ENCODE measurements around the gene EHD4.

Gene EHD4

DNA sequence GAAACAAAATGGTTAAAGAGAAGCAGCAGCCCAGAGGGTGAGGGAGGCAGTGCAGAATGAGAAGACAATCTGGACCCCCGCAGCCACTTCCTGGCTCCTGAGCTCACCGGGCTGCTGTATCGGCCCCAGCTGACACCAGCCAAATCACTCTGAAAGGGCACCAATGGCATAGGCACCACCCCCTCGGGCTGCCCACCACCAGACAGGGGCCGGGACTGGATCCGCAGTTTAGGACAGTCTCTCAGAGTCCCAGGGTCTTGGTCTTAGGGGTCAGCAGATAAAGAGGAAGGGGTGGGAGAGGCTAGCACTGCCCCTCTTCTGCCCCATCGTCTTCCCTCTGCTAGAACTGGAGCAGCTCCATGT, 17.9 kb upstream of the EHD4 start:
- DNase-seq (ENCODE audit: insufficient read length, low spot score) (no peak), FAIRE-seq (no peak)
- TF ChIP-seq POLR2A (IDR thresholded peaks at IDR 0.05; ENCODE audit: low read depth, low read length) = no peak

DNA sequence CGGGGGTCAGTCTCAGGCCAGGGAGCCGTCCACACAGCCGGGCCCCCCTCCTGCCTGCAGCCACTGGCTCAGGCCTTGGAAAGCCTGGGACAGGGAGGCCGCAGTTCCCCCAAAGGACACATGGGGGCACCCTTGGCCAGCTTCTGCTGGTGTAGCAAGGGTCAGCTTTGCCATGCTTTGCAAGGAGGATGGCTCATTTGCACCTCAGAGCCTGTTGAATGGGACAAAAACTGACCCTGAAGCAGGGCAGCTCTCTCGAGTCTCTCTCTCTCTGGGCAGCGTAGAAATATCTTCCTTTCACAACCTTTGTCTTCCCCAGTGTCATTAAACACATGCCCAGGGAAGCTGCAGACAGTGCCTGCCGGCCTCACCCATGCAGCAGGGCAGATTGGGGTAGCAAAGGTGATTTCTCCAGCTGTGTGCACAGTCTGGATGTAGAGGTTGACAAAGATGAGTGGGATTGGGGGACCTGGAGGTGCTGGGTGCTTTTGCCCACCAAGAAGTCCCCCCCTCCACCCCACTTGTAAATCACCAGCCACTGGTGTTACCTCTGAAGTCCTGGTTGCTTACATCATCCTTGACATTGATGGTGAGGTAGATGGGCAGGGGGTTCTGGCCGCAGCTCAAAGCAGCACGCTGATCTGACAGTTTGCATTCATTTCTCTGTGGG, 17.4 kb upstream of the EHD4 start:
- DNase-seq (ENCODE audit: insufficient read length, low spot score) = peak; percentile 82
- TF ChIP-seq POLR2A (IDR thresholded peaks at IDR 0.05; ENCODE audit: low read depth, low read length) = no peak
- FAIRE-seq = no peak

DNA sequence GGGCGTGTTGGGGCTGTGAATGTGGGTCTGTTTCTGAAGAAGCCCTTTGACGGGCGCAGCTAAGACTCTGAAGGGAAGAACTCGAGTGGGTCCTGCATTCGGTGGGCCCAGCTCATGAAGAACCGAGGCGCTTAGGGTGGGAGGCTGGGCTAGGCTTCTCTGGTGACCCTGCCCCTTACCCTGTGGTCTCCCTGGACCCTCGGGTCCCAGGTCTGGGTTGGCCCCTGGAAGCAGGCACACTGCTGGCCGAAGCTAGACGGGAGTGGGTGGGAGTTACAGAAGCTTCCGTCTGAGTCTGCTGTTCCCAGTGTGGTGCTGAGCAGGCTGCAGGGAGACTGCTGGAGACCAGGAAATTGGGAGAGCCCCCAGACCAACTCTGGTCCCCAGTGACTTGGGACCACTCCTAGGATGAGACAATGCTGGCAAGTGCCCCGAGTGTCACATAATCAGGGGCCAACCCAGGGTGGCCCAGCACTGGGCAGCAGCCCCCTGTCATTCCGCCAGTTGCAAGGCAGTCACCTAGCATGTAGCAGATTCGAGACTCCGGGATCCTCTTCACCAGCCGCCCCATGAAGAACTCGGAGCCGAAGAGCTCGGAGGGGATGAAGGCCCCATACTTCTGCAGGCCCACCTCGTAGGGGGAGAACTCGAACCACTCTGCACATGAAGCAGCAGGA, 16.7 kb upstream of the EHD4 start:
- no peak for DNase-seq (ENCODE audit: insufficient read length, low spot score)
- TF ChIP-seq POLR2A (IDR thresholded peaks at IDR 0.05; ENCODE audit: low read depth, low read length) = no peak
- FAIRE-seq = no peak

- DNase-seq (ENCODE audit: insufficient read length, low spot score) (no peak), FAIRE-seq (no peak)
- TF ChIP-seq POLR2A (IDR thresholded peaks at IDR 0.05; ENCODE audit: low read depth, low read length) = no peak
These were observed 15.5 kb upstream of the EHD4 start for GRCh38 chr15:41987925-41988275.

- no peak for DNase-seq (ENCODE audit: insufficient read length, low spot score)
- no peak for TF ChIP-seq POLR2A (IDR thresholded peaks at IDR 0.05; ENCODE audit: low read depth, low read length)
- FAIRE-seq = no peak
These were observed 15.0 kb upstream of the EHD4 start for GRCh38 chr15:41987246-41987924.

DNA sequence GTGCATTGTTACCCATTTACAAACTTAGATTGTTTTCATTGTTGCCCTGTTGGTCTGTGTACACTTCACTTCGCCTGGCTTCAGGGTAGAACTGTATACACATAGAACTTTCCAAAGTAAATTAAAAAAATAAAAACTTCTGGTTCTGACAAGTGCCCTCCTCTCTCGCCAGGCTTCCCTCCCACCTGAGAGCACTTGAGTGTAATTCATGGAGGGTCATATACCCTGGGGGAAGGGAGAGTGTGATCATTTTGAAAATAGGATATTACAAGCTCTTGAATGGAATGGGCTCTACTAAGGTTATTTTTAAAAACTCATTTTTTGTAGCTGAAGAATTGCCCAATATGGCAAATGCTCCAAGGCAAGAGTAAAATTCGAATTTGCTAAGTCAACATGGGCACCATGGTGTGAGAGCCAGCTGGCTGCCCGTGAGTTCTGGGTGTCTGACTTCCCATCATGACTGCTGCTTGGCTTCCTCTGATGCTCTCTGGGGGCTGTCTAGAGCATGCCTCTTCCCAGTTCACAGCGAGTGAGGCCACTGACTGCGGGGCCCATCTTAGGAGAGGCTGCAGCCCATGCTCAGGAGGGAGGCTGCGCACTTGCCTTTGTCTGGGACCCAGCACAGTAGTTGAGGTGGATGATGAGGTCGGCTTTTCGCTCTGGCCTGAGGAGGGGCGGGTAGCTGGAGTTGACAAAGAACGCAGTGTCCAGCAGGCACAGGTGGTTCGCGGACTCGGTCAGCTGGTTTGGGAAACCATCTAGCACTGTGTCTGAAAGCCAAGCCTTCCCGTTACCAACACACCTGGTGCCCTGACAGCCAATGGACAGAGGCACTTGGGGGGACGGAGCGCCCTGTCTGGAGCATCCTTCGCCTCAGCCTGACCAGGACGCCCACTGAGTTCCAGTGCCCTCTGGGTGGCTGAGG, 13.1 kb upstream of the EHD4 start:
- DNase-seq (ENCODE audit: insufficient read length, low spot score) = no peak
- no peak for FAIRE-seq
- no peak for TF ChIP-seq POLR2A (IDR thresholded peaks at IDR 0.05; ENCODE audit: low read depth, low read length)

DNA sequence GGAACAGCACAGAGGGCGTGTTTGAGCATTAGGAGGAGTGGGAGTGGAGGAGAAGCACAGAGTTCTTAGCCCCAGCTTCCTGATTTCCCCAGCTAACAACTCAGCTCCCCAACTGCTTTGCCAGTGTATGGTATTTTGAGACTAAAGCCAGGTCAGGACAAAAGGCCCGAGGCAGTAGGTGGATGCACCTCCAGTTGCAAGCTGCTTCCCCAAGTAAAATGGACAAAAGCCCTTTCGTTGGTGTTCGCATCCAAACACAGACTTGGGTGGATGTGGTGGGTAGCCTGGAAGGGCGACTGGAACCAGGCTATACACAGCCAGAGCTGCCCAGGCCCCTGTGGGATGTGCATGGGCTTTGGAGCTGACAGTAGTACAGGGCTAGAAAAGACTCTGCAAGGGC, 12.3 kb upstream of the EHD4 start:
- FAIRE-seq = no peak
- no peak for DNase-seq (ENCODE audit: insufficient read length, low spot score)
- TF ChIP-seq POLR2A (IDR thresholded peaks at IDR 0.05; ENCODE audit: low read depth, low read length) = no peak

GRCh38 chr15:41983621-41984571, 11.5 kb upstream of the EHD4 start:
- TF ChIP-seq POLR2A (IDR thresholded peaks at IDR 0.05; ENCODE audit: low read depth, low read length) = no peak
- DNase-seq (ENCODE audit: insufficient read length, low spot score) (no peak), FAIRE-seq (no peak)

DNA sequence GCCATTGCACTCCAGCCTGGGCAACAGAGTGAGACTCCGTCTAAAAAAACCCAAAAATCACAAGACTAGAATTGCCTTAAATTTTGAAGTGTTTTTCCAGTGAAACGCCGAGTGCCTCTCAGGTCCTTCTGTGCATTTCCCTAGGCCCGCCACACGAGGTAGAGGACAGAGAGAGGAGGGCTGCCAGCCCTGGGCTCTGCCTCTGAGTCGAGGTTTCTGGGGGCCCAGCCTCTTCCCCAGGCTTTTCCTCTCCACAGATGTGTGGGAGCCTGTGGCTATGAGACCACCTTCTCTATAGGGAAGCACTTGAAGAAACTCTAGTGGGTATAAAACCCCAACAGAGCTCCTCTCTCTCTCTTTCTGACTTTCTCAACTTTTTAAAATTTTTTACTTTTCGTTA, 10.9 kb upstream of the EHD4 start:
- DNase-seq (ENCODE audit: insufficient read length, low spot score) (no peak), FAIRE-seq (no peak)

DNA sequence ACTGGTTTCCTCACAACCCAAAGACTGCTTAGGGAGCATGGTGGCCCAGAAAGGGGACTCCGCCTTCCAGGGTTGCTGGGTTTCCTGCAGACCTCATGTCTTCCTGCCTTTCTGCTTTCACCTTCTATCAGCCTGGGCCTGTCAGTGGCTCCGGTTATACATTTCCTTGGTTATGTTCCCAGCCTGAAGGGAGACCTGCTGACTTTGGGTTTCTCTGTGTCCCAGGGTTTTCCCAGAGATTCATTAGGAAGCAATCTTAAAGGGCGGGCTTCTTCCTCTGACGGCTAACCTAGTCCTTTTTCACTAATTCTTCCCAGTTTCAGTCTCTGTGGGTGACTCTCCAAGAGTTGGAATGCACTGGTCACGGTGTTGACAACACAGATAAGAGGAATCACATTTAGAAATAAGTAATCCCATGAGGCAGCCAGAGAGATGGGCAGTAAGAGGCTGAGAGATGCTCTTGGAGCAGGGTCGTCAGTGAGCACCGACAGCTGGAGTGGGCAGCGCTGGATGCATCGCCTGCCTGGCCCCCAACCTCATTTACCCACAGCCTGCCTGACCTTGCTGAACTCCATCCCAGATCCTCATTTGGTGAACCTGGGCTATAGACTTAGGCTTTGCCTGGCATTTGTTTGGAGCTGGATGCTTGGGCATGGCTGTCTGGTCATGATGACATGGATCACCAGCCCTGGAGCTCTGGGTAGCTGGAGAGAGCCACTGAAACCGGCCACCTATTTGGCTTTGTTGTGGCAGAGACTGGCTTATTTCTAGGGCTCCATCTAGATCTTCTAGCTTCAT, 10.0 kb upstream of the EHD4 start:
- FAIRE-seq = no peak
- no peak for TF ChIP-seq POLR2A (IDR thresholded peaks at IDR 0.05; ENCODE audit: low read depth, low read length)
- DNase-seq (ENCODE audit: insufficient read length, low spot score) = no peak

More for the DNA sequence above, 10.9 kb upstream of the EHD4 start:
- no peak for TF ChIP-seq POLR2A (IDR thresholded peaks at IDR 0.05; ENCODE audit: low read depth, low read length)

DNA sequence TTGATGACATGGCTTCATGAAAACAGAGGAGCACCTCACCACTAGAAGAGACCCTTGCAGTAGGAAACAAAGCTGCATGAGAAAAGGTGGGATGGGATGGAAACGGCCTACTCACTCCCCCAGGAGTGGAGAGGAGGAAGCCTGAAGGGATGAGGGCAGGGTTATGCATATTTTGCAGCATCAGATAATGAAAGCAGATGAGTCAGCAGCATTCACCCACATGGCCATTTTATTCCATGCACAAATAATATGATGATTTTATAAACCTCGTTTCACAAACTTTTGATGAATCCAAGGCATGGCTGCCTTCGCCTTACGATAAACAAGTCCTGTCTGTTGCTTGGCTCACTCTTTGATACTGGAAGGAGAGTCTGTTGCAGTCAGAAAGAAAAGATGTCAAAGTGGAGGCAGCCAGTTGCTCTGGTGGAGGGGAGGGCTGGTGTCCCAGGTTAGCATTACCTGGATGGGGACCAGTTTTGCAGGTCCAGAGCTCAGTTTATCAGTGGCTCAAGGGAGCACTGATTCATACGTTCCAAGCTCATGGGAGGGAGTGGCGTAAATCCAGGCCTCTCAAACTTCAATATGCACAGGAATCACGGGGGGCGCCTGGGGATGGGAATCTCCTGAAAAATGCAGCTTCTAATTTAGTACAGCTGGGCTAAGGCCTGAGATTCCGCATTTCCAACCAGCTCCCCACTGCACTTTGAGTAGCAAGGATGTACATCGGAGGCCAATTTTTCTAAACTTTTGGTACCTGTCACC, 9.2 kb upstream of the EHD4 start:
- TF ChIP-seq POLR2A (IDR thresholded peaks at IDR 0.05; ENCODE audit: low read depth, low read length) = no peak
- no peak for DNase-seq (ENCODE audit: insufficient read length, low spot score)
- FAIRE-seq = no peak

All from H54 (cell line).